Measurements from ENCODE around the gene RCAN1. TPM values are rescaled to one million over a fixed set of nuclear protein-coding genes. Genes with fewer than 3 reads are reported as not detected.
"Not testable (repeated sequence)": the region's sequence is repeated elsewhere in the genome, so short reads cannot be mapped to it uniquely, and the experiment has no call there.

Gene RCAN1
- total and polyA plus RNA-seq, 9 of the 15 experiments (the other 6 are each of a cell fraction or from before 2014, with no cell fraction given) = 4.4 to 16.5 (median 12.3) TPM

GRCh38 chr21:34483435-34483834, 131.5 kb downstream of the RCAN1 start:
- peak; percentile 39; the same call in 1 of the 3 replicates for ATAC-seq
- H3K4me3 ChIP-seq; H2AFZ ChIP-seq (ENCODE audit: low read depth, low read length); H3K9me3 ChIP-seq (replicated peaks; ENCODE audit: control insufficient read depth, insufficient read depth, low read depth, low read length); H3K79me2 ChIP-seq (ENCODE audit: control insufficient read depth, insufficient read depth, low read length); CTCF ChIA-PET (ENCODE audit: low intra/inter-chr PET ratio); H3K27me3 ChIP-seq (ENCODE audit: control insufficient read depth in 2 of 2, insufficient read depth in 2 of 2, low read length in 2 of 2); H3K27ac ChIP-seq (ENCODE audit: extremely low read depth, low read depth, low read length); H4K20me1 ChIP-seq (replicated peaks; ENCODE audit: control insufficient read depth, insufficient read depth, low read length); intact Hi-C loops (cut with micrococcal nuclease); H3K4me1 ChIP-seq (replicated peaks in 1 of 2; ENCODE audit: control insufficient read depth in 2 of 2, insufficient read depth in 2 of 2, low read length in 2 of 2); in situ Hi-C loops (cut with MboI); H3K9me1 ChIP-seq (ENCODE audit: control insufficient read depth, insufficient read depth, low read length); DNase-seq (ENCODE audit: extremely low read depth in 1 of 4, low spot score in 3 of 4); BruUV-seq (replicated peaks); H3K4me2 ChIP-seq (ENCODE audit: insufficient read depth, low read length); POLR2A ChIA-PET; H3K9ac ChIP-seq (ENCODE audit: insufficient read depth in 1 of 2, low read depth in 2 of 2, low read length in 2 of 2); H3K36me3 ChIP-seq (ENCODE audit: control insufficient read depth, insufficient read depth, low read length): not testable (repeated sequence)
- no CpG with 5 or more reads among the region's 3 CpGs for WGBS (ENCODE audit: insufficient coverage, low coverage, missing lambda C conversion rate)
- peak; percentile 71 for FAIRE-seq

GRCh38 chr21:34467333-34467732, 147.6 kb downstream of the RCAN1 start:
- H2AFZ ChIP-seq (ENCODE audit: low read depth, low read length); H3K79me2 ChIP-seq (ENCODE audit: control insufficient read depth, insufficient read depth, low read length); intact Hi-C loops (cut with micrococcal nuclease); H3K27me3 ChIP-seq (ENCODE audit: control insufficient read depth in 2 of 2, insufficient read depth in 2 of 2, low read length in 2 of 2); BruUV-seq (replicated peaks); in situ Hi-C loops (cut with MboI); H4K20me1 ChIP-seq (replicated peaks; ENCODE audit: control insufficient read depth, insufficient read depth, low read length); CTCF ChIA-PET (ENCODE audit: low intra/inter-chr PET ratio); H3K9me1 ChIP-seq (ENCODE audit: control insufficient read depth, insufficient read depth, low read length); H3K4me1 ChIP-seq (replicated peaks in 1 of 2; ENCODE audit: control insufficient read depth in 2 of 2, insufficient read depth in 2 of 2, low read length in 2 of 2); H3K36me3 ChIP-seq (ENCODE audit: control insufficient read depth, insufficient read depth, low read length); H3K4me3 ChIP-seq; H3K4me2 ChIP-seq (ENCODE audit: insufficient read depth, low read length); ATAC-seq; H3K27ac ChIP-seq (ENCODE audit: extremely low read depth, low read depth, low read length); H3K9ac ChIP-seq (ENCODE audit: insufficient read depth in 1 of 2, low read depth in 2 of 2, low read length in 2 of 2); FAIRE-seq; DNase-seq (ENCODE audit: extremely low read depth in 1 of 4, low spot score in 3 of 4); H3K9me3 ChIP-seq (replicated peaks; ENCODE audit: control insufficient read depth, insufficient read depth, low read depth, low read length); POLR2A ChIA-PET: not testable (repeated sequence)
- no CpG with 5 or more reads among the region's 3 CpGs for WGBS (ENCODE audit: insufficient coverage, low coverage, missing lambda C conversion rate)

Other genes starting within 250 kb of the RCAN1 start
- 11.9 and 39.6 TPM in 2 replicates for gene SMIM11, start 239.6 kb downstream of the RCAN1 start, total RNA-seq (2014; rRNA removed)
- gene SMIM11, start 239.6 kb downstream of the RCAN1 start, total RNA-seq (2014; rRNA removed; fragmentation: Illumina TruSeq; extraction: Trizol) = 17.7 and 28.5 TPM in 2 replicates
- gene SMIM11, start 239.6 kb downstream of the RCAN1 start, total RNA-seq (2015; rRNA removed; fragmentation: Illumina TruSeq; extraction: Trizol) = 12.2 and 14.1 TPM in 2 replicates
- gene SMIM11, start 239.6 kb downstream of the RCAN1 start, total RNA-seq (2021) = 3.9 and 29.5 TPM in 2 replicates
- 6.1 and 9.2 TPM in 2 replicates for gene SMIM11, start 239.6 kb downstream of the RCAN1 start, polyA plus RNA-seq (2011; rRNA removed)
- 39.8 and 42.6 TPM in 2 replicates for gene SMIM11, start 239.6 kb downstream of the RCAN1 start, polyA plus RNA-seq (2014; fragmentation: Illumina TruSeq; extraction: Trizol)
- gene SMIM11, start 239.6 kb downstream of the RCAN1 start, polyA plus RNA-seq (2014; fragmentation: Nextera tagmentation; extraction: Ambion mirVana) = 100 to 1,000 TPM in 1 of 2 experiments, 10 to 100 TPM in 1; 86.3 to 113 TPM
- gene SMIM11, start 239.6 kb downstream of the RCAN1 start, polyA plus RNA-seq (2014; rRNA removed) = 25.5 and 50.4 TPM in 2 replicates
- not detected in 2 replicates for gene SMIM34, start 191.2 kb downstream of the RCAN1 start, total RNA-seq (2014; rRNA removed)
- gene SMIM34, start 191.2 kb downstream of the RCAN1 start, total RNA-seq (2014; rRNA removed; fragmentation: Illumina TruSeq; extraction: Trizol) = not detected in 2 replicates
- gene SMIM34, start 191.2 kb downstream of the RCAN1 start, total RNA-seq (2015; rRNA removed; fragmentation: Illumina TruSeq; extraction: Trizol) = not detected in 2 replicates
- gene SMIM34, start 191.2 kb downstream of the RCAN1 start, total RNA-seq (2021) = not detected in 2 replicates
- not detected in 2 replicates for gene SMIM34, start 191.2 kb downstream of the RCAN1 start, polyA plus RNA-seq (2011; rRNA removed)
- gene SMIM34, start 191.2 kb downstream of the RCAN1 start, polyA plus RNA-seq (2014; fragmentation: Illumina TruSeq; extraction: Trizol) = not detected in 2 replicates
- not detected for gene SMIM34, start 191.2 kb downstream of the RCAN1 start, polyA plus RNA-seq (2014; fragmentation: Nextera tagmentation; extraction: Ambion mirVana)
- gene SMIM34, start 191.2 kb downstream of the RCAN1 start, polyA plus RNA-seq (2014; rRNA removed) = not detected in 2 replicates
- 0.12 TPM in 1 of 2 replicates, not detected in the other for gene KCNE1, start 102.9 kb downstream of the RCAN1 start, total RNA-seq (2014; rRNA removed)
- 0.16 and 0.22 TPM in 2 replicates for gene KCNE1, start 102.9 kb downstream of the RCAN1 start, total RNA-seq (2014; rRNA removed; fragmentation: Illumina TruSeq; extraction: Trizol)
- 0.07 and 0.11 TPM in 2 replicates for gene KCNE1, start 102.9 kb downstream of the RCAN1 start, total RNA-seq (2015; rRNA removed; fragmentation: Illumina TruSeq; extraction: Trizol)
- gene KCNE1, start 102.9 kb downstream of the RCAN1 start, total RNA-seq (2021) = 0.16 and 0.34 TPM in 2 replicates
- gene KCNE1, start 102.9 kb downstream of the RCAN1 start, polyA plus RNA-seq (2011; rRNA removed) = 0.09 and 0.22 TPM in 2 replicates
- gene KCNE1, start 102.9 kb downstream of the RCAN1 start, polyA plus RNA-seq (2014; fragmentation: Illumina TruSeq; extraction: Trizol) = 0.07 and 0.08 TPM in 2 replicates
- not detected for gene KCNE1, start 102.9 kb downstream of the RCAN1 start, polyA plus RNA-seq (2014; fragmentation: Nextera tagmentation; extraction: Ambion mirVana)
- gene KCNE1, start 102.9 kb downstream of the RCAN1 start, polyA plus RNA-seq (2014; rRNA removed) = 0.05 TPM in 1 of 2 replicates, not detected in the other
- not detected in 2 replicates for gene CLIC6, start 53.9 kb upstream of the RCAN1 start, total RNA-seq (2014; rRNA removed)
- gene CLIC6, start 53.9 kb upstream of the RCAN1 start, total RNA-seq (2014; rRNA removed; fragmentation: Illumina TruSeq; extraction: Trizol) = not detected in 2 replicates
- not detected in 2 replicates for gene CLIC6, start 53.9 kb upstream of the RCAN1 start, total RNA-seq (2015; rRNA removed; fragmentation: Illumina TruSeq; extraction: Trizol)
- not detected in 2 replicates for gene CLIC6, start 53.9 kb upstream of the RCAN1 start, total RNA-seq (2021)
- gene CLIC6, start 53.9 kb upstream of the RCAN1 start, polyA plus RNA-seq (2011; rRNA removed) = not detected in 2 replicates
- not detected in 2 replicates for gene CLIC6, start 53.9 kb upstream of the RCAN1 start, polyA plus RNA-seq (2014; fragmentation: Illumina TruSeq; extraction: Trizol)
- not detected for gene CLIC6, start 53.9 kb upstream of the RCAN1 start, polyA plus RNA-seq (2014; fragmentation: Nextera tagmentation; extraction: Ambion mirVana)
- gene CLIC6, start 53.9 kb upstream of the RCAN1 start, polyA plus RNA-seq (2014; rRNA removed) = not detected in 2 replicates